Ishikawa (cell line): ENCODE results near the gene SOS1.

Experiments used
- CEBPB ChIP-seq: IDR thresholded peaks from 2 replicates; pipeline ENCODE4 v1.6.1; 2012
- CREB1 ChIP-seq: IDR thresholded peaks from 2 replicates; pipeline ENCODE4 v1.6.1; 2012; ENCODE audit warnings: low read depth
- EGR1 ChIP-seq: IDR thresholded peaks from 2 replicates; pipeline ENCODE4 v1.6.1; 2012
- EP300 ChIP-seq: IDR thresholded peaks from 2 replicates; pipeline ENCODE4 v1.6.1; 2012; ENCODE audit warnings: borderline replicate concordance
- FOXM1 ChIP-seq: IDR thresholded peaks from 2 replicates; pipeline ENCODE4 v1.6.1; 2012; ENCODE audit warnings: low read depth, borderline replicate concordance
- MAX ChIP-seq: IDR thresholded peaks from 2 replicates; pipeline ENCODE4 v1.6.1; 2012
- NFIC ChIP-seq: IDR thresholded peaks from 2 replicates; pipeline ENCODE4 v1.6.1; 2012
- RAD21 ChIP-seq: IDR thresholded peaks from 2 replicates; pipeline ENCODE4 v1.6.1; 2012; ENCODE audit warnings: low read depth
- TAF1 ChIP-seq: IDR thresholded peaks from 2 replicates; pipeline ENCODE4 v1.6.1; 2012; ENCODE audit warnings: low read depth, mild to moderate bottlenecking
- TCF12 ChIP-seq: IDR thresholded peaks from 2 replicates; pipeline ENCODE4 v1.6.1; 2012; ENCODE audit warnings: low read depth
- TEAD4 ChIP-seq: IDR thresholded peaks from 2 replicates; pipeline ENCODE4 v1.6.1; 2012
- YY1 ChIP-seq: IDR thresholded peaks from 2 replicates; pipeline ENCODE4 v1.6.1; 2012; ENCODE audit warnings: low read depth
- ZBTB7A ChIP-seq: IDR thresholded peaks from 2 replicates; pipeline ENCODE4 v1.6.1; 2012; ENCODE audit warnings: low read depth
- TF ChIP-seq, protein P1 (sequence below): IDR thresholded peaks from 2 replicates; pipeline ENCODE4 v1.6.1; 2012; ENCODE audit warnings: low read depth, mild to moderate bottlenecking
- TF ChIP-seq, protein P2 (sequence below): IDR thresholded peaks from 2 replicates; pipeline ENCODE4 v1.6.1; 2012

Gene SOS1

DNA sequence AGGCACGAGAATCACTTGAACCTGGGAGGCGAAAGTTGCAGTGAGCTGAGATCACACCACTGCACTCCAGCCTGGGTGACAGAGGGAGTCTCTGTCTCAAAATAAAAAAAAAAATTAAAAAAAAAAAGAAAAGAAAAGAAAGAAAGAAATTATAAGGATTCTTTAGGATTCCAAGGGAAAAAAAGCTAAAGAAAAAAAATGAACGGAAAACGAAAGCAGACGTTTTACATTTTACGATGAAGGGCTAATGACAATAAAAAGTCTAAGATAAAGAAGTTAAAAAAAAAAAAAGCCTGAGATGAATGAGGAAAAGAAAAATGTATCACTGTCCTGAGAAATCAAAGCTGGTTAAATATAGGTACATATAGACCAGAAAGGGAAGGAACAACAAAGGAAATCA, 58.5 kb downstream of the SOS1 start:
- TF ChIP-seq TEAD4 (no peak), NFIC (no peak), CEBPB (no peak), EGR1 (no peak), YY1 (no peak), RAD21 (no peak), TCF12 (no peak), TAF1 (no peak), FOXM1 (no peak), ZBTB7A (no peak), EP300 (no peak), MAX (no peak), CREB1 (no peak)
- TF ChIP-seq, protein P1, sequence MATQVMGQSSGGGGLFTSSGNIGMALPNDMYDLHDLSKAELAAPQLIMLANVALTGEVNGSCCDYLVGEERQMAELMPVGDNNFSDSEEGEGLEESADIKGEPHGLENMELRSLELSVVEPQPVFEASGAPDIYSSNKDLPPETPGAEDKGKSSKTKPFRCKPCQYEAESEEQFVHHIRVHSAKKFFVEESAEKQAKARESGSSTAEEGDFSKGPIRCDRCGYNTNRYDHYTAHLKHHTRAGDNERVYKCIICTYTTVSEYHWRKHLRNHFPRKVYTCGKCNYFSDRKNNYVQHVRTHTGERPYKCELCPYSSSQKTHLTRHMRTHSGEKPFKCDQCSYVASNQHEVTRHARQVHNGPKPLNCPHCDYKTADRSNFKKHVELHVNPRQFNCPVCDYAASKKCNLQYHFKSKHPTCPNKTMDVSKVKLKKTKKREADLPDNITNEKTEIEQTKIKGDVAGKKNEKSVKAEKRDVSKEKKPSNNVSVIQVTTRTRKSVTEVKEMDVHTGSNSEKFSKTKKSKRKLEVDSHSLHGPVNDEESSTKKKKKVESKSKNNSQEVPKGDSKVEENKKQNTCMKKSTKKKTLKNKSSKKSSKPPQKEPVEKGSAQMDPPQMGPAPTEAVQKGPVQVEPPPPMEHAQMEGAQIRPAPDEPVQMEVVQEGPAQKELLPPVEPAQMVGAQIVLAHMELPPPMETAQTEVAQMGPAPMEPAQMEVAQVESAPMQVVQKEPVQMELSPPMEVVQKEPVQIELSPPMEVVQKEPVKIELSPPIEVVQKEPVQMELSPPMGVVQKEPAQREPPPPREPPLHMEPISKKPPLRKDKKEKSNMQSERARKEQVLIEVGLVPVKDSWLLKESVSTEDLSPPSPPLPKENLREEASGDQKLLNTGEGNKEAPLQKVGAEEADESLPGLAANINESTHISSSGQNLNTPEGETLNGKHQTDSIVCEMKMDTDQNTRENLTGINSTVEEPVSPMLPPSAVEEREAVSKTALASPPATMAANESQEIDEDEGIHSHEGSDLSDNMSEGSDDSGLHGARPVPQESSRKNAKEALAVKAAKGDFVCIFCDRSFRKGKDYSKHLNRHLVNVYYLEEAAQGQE, result no peak
- TF ChIP-seq, protein P2, sequence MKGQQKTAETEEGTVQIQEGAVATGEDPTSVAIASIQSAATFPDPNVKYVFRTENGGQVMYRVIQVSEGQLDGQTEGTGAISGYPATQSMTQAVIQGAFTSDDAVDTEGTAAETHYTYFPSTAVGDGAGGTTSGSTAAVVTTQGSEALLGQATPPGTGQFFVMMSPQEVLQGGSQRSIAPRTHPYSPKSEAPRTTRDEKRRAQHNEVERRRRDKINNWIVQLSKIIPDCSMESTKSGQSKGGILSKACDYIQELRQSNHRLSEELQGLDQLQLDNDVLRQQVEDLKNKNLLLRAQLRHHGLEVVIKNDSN, result no peak

DNA sequence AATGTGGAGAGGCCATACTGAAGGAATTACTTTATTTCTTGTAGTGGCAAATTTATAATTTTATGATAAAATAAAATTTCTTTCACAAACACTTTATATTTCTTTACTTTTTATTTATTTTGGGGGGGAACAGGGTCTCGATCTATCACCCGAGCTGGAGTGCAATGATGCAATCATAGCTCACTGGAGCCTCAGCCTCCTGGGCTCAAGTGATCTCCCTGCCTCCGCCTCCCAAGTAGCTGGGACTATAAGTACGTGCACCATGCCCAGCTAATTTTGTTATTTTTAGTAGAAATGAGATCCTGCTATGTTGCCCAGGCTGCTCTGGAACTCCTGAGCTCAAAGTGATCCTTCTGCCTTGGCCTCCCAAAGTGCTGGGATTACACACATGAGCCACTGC, 59.6 kb downstream of the SOS1 start:
- TF ChIP-seq, protein P1, result no peak
- TF ChIP-seq MAX (no peak), TAF1 (no peak), CREB1 (no peak), YY1 (no peak)

DNA sequence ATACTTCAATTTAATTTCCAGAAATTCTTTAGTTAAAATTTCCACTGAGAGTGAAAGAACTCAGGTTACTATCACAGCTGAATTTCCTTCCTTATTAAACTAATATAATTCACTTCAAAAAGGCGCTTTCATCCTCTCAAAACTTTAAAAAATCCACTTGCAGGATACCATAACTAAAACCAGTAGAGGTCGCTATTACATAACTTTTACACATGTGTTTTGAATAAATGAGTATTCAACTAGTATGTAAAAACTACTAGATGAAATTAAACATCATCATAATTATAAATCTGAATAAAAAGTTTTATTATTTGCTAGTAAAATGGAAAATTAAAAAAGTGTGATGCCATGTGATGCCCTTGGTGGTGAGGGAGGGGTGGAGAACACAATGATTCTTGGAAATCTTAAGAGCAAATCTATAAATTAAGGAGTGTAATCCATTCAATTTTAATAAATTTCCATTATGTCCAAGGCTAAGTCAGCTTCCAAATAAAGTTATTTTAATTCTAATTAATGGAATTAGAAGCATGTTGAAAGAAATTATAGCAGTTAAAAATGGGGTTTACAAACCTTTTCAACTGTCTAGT, 61.4 kb downstream of the SOS1 start:
- TF ChIP-seq CEBPB, result no peak
- TF ChIP-seq NFIC, result no peak
- peak; percentile 71 for TF ChIP-seq RAD21

DNA sequence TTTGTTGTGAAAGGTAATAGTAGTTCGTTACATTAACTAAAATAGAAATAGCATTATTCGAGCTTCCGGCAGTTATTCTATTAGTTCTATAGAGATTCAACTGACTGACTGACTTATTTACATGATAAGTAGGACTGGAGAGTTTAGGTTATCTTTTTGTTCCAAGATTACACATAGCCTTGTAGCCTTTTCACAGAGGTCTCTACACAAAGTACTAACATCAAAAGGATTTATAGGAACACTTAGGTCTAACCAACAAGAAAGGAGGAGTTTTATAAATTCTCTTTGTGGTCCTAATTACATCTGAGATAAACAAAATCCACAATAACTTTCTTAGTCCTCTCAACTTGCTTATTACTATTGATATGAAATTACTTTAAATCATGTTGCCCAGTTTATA, 62.8 kb downstream of the SOS1 start:
- TF ChIP-seq ZBTB7A (no peak), FOXM1 (no peak), CEBPB (no peak), EP300 (no peak), YY1 (no peak), TCF12 (no peak), TAF1 (no peak), MAX (no peak), TEAD4 (no peak), CREB1 (no peak), EGR1 (no peak), RAD21 (no peak), NFIC (no peak)
- TF ChIP-seq, protein P2, result no peak
- TF ChIP-seq, protein P1, result no peak

DNA sequence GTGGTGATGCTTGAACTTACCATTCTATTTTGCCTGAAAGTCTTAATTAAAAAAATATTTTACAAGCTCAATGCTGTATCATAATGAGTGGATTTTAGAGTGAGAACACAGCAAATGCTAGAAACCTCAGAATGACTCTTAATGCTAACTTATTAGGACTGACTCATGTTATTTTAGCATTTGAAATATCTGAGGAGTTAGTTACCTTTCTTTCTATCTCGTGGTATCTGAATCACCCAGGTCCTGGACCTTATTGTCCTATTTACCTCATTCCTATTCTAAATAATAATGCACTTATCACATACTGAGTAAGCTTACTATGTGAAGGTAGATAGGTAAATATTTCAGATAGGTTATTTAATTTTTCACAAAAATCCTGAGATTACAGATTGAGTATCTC, 70.7 kb downstream of the SOS1 start:
- TF ChIP-seq TEAD4, result no peak
- no peak for TF ChIP-seq EP300
- TF ChIP-seq, protein P1, result no peak
- TF ChIP-seq YY1, result no peak
- TF ChIP-seq CEBPB, result no peak
- TF ChIP-seq, protein P2, result no peak
- no peak for TF ChIP-seq NFIC
